ENCODE data around the gene PTGIS.

PTGIS gene

DNA sequence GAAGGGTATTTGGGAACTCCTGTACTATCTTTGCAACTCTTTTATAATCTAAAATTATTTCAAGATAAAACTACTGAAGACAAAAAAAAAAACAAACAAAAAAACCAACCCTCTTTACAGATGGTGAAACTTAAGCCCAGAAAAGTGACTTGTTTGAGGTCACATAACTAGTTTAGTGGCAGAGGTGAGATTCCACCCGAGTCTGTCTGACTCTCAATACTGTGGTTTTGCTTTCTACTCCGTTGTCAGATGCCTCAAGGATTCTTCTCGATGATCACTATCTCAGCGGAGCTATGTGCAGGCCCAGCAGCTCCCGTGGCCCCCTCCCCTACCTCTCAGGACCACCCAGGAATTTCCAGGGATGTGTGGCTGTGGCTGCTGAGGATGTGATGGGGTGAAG lies 49.4 kb downstream of the PTGIS start:
- no peak overlapping the region for H3K4me3 ChIP-seq (ENCODE audit: low read depth, low read length)
- TF ChIP-seq, protein P1, sequence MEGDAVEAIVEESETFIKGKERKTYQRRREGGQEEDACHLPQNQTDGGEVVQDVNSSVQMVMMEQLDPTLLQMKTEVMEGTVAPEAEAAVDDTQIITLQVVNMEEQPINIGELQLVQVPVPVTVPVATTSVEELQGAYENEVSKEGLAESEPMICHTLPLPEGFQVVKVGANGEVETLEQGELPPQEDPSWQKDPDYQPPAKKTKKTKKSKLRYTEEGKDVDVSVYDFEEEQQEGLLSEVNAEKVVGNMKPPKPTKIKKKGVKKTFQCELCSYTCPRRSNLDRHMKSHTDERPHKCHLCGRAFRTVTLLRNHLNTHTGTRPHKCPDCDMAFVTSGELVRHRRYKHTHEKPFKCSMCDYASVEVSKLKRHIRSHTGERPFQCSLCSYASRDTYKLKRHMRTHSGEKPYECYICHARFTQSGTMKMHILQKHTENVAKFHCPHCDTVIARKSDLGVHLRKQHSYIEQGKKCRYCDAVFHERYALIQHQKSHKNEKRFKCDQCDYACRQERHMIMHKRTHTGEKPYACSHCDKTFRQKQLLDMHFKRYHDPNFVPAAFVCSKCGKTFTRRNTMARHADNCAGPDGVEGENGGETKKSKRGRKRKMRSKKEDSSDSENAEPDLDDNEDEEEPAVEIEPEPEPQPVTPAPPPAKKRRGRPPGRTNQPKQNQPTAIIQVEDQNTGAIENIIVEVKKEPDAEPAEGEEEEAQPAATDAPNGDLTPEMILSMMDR (IDR thresholded peaks at IDR 0.05; ENCODE audit: borderline replicate concordance, insufficient read depth, low read depth, low read length) = no peak

DNA sequence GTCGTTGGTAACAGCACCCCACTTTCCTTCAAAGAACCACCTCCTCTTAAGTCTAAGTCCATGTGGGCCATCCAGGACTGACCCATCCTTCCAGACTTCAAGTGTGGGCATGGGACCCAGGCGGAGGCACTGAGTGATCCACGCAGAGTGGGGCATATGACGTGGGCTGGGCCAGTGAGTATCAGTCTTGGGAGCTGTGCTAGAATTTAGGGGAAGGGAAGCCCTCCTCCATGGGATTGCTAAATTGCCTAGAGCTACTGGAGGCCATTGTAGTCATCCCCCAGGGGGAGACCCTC lies 50.2 kb downstream of the PTGIS start:
- TF ChIP-seq, protein P1 (IDR thresholded peaks at IDR 0.05; ENCODE audit: borderline replicate concordance, insufficient read depth, low read depth, low read length) = no peak
- H3K4me3 ChIP-seq (ENCODE audit: low read depth, low read length) = no peak overlapping the region

DNA sequence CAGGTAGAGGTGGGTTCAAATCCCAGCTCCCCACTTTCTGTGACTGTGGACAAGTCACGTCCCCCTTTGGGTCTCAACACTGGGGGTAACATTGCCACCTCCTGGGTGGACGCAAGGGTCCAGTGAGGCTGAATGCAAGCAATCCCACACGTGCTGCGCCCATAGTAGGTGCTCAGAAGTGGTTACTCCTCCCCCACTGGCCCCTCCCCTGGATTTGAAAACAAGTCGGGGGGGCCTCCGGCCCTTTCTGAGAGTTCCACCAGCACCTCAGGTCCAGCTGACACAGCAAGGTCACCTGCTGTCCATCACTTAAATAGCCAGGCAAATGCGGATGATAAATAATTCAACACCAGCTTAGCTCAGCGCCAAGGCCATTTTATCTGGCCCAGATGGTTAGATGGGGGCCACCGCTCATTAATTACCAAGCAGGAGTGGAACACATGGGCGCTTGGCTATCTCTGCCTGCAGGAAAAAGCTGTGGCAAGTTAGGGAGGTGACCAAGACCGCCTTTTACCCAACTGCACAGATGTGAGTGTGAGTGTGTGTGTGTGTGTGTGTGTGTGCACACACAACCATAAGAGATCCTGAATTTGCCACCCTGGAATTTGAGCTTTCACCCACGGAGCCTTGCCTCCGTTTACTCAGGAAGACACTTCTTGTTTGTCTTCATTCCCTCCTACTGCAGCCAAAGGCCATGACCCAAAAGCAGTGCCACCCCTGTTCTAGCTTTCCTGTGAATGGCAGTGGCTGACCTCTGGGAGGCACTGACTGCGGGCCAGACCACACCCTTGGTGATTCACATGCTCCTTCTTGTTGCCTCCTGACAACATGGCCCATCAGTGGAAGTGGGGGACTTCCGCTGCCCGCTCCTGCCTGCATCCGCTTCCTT lies 50.8 kb downstream of the PTGIS start:
- TF ChIP-seq, protein P1 (IDR thresholded peaks at IDR 0.05; ENCODE audit: borderline replicate concordance, insufficient read depth, low read depth, low read length) = no peak
- no peak overlapping the region for H3K4me3 ChIP-seq (ENCODE audit: low read depth, low read length)

DNA sequence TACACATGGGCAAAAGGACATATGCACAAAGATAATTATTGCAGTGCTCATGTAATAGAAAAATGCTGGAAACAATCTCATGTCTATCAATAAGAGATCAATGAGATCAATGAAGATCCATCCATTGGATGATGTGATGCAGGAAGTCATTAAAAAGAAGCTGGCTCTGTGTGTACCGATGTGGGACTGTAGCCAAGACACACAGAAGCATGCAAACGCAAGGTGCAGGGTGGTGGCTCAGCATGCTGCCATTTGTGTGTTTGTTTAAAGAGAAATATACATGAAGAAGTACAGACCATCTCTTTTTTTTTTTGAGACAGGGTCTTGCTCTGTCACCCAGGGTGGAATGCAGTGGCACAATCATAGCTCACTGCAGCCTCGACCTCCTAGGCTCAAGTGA lies 52.4 kb downstream of the PTGIS start:
- TF ChIP-seq, protein P1 (IDR thresholded peaks at IDR 0.05; ENCODE audit: borderline replicate concordance, insufficient read depth, low read depth, low read length) = no peak
- H3K4me3 ChIP-seq (ENCODE audit: low read depth, low read length) = no peak overlapping the region

DNA sequence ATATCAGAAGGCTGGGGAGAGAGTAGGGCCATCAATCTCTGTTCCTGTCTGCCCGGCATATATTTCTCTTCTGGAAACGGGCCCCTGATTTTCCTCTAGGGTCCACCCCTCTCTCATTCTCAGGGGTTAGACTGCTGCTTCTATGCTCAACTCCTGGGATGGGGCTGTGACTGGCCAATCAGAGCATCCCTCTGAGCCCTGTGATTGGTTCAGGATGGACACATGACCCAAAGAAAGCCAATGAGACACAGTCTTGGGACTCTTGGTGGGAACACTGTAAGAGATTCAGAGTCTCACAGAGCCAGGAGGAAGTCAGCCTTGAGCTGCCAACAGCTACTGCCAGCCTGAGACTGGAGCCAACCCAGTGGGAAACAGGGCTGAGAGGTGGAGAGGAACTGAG lies 54.4 kb downstream of the PTGIS start:
- H3K4me3 ChIP-seq (ENCODE audit: low read depth, low read length) = no peak overlapping the region
- TF ChIP-seq, protein P1 (IDR thresholded peaks at IDR 0.05; ENCODE audit: borderline replicate concordance, insufficient read depth, low read depth, low read length) = no peak

DNA sequence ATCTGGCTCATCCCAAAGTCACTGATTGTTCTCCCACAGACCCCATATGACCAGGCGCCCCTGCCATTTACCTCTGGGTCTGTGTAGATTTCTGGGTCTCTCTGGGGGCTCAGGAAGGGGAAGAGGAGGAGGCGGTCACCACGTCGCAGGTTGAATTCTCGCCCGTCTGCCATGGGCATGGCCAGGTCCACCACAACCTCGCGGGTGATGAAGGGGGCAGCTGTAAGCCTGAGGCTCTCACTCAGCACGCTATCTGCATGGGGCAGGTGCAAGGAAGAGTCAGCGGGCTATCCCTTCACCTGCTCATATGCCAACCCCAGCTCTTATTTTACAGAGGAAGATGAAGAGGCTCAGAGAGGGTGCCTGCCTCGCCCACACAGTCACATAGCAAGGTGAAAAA lies 54.9 kb downstream of the PTGIS start:
- no peak overlapping the region for H3K4me3 ChIP-seq (ENCODE audit: low read depth, low read length)
- TF ChIP-seq, protein P1 (IDR thresholded peaks at IDR 0.05; ENCODE audit: borderline replicate concordance, insufficient read depth, low read depth, low read length) = no peak

DNA sequence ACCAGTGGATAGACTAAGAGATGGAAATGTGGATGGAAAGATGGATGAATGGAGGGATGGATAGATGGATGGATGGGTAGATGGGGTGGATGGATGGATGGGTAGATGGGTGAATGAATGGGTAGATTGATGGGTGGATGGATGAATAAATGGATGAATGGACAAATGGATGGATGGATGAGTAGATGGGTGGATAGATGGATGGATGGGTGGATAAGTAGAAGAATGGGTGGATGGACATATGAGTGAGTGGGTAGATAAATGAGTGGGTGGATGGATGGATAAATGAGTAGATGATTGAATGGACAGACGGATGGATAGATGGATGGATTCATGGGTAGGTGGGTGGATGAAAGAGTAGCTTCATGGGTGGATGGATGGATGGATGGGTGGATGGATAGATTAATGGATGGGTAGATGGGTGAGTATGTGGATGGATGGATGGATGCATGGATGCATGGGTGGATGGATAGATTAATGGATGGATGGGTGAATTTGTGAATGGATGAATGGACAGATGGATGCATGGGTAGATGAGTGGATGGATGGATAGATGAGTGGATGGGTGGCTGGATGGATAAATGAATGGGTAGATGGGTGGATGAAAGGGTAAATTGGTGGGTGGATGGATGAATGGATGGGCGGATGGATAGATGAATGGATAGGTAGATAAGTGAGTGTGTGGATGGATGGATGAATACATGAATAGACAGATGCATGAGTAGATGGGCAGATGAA lies 56.0 kb downstream of the PTGIS start:
- TF ChIP-seq, protein P1 (IDR thresholded peaks at IDR 0.05; ENCODE audit: borderline replicate concordance, insufficient read depth, low read depth, low read length) = no peak
- H3K4me3 ChIP-seq (ENCODE audit: low read depth, low read length) = no peak overlapping the region

Measured in GM12875 (cell line).